WTC11 (cell line): ENCODE data around the gene BCS1L. TPM values are rescaled to one million over a fixed set of nuclear protein-coding genes. Genes with fewer than 3 reads are reported as not detected.
A peak's percentile ranks its signal among the peaks of the same experiment; 100 is the strongest.

Experiments used
- ATAC-seq: fragments of 200-7000 bp; cut with Tn5 transposase; 2 replicates; pipeline ENCODE4 v1.10.0; 2021; ENCODE audit warnings: mild to moderate bottlenecking, moderate library complexity
- CTCF ChIA-PET: fragments of 300-600 bp; sonication (Branson Sonifier 250); formaldehyde crosslinking; loops from one replicate; lab custom pipeline; 2021; ENCODE audit warnings: antibody characterized with exemption; lab: Charles Lee
- POLR2A ChIA-PET: fragments of 350-600 bp; sonication (Branson Sonifier 250); formaldehyde crosslinking; loops from one replicate; lab custom pipeline; 2021; ENCODE audit warnings: antibody characterized with exemption; lab: Charles Lee
- DNase-seq: peaks from one replicate; pipeline ENCODE4 v3.0.0; 2021; ENCODE audit warnings: low spot score
- H3K27ac Mint-ChIP-seq: 2 replicates; pipeline ENCODE4 v1.8.0; 2021; ENCODE audit warnings: mixed read lengths
- H3K27me3 Mint-ChIP-seq: 2 replicates; pipeline ENCODE4 v1.8.0; 2021; ENCODE audit warnings: low read depth, mild to moderate bottlenecking, moderate library complexity, mixed read lengths
- H3K36me3 Mint-ChIP-seq: 2 replicates; pipeline ENCODE4 v1.8.0; 2021; ENCODE audit warnings: mixed read lengths
- H3K4me1 Mint-ChIP-seq: 2 replicates; pipeline ENCODE4 v1.8.0; 2022; ENCODE audit warnings: mixed read lengths
- H3K4me3 Mint-ChIP-seq: 2 replicates; pipeline ENCODE4 v1.8.0; 2021; ENCODE audit warnings: mild to moderate bottlenecking, moderate library complexity, mixed read lengths
- H3K9me3 Mint-ChIP-seq: 2 replicates; pipeline ENCODE4 v1.8.0; 2021; ENCODE audit warnings: mixed read lengths
- CTCF ChIP-seq: fragments of 200-600 bp; IDR thresholded peaks from 2 replicates; pipeline ENCODE4 v1.8.0; 2022; ENCODE audit warnings: antibody characterized with exemption
- ETV6 ChIP-seq: sonication (generic); formaldehyde crosslinking; IDR thresholded peaks from 2 replicates; pipeline ENCODE4 v1.8.1; 2022; ENCODE audit warnings: mild to moderate bottlenecking, missing genetic modification reagents
- GTF2I ChIP-seq: fragments of 250-450 bp; sonication (Bioruptor Pico); conservative IDR thresholded peaks from 2 replicates; pipeline ENCODE4 v1.4.0; 2021; ENCODE audit warnings: mild to moderate bottlenecking
- HMGA2 ChIP-seq: fragments of 250-450 bp; sonication (Bioruptor Pico); IDR thresholded peaks from 2 replicates; pipeline ENCODE4 v1.4.0; 2021; ENCODE audit warnings: mild to moderate bottlenecking, moderate library complexity
- IRF2 ChIP-seq: sonication (generic); formaldehyde crosslinking; IDR thresholded peaks from 2 replicates; pipeline ENCODE4 v1.8.0; 2022; ENCODE audit warnings: low read depth, missing genetic modification reagents, borderline replicate concordance
- NR3C1 ChIP-seq: sonication (generic); formaldehyde crosslinking; conservative IDR thresholded peaks from 2 replicates; pipeline ENCODE4 v1.8.1; 2023; ENCODE audit warnings: low read depth, mild to moderate bottlenecking, missing genetic modification reagents
- PRDM15 ChIP-seq: sonication (generic); formaldehyde crosslinking; IDR thresholded peaks from 2 replicates; pipeline ENCODE4 v1.8.0; 2022; ENCODE audit warnings: missing genetic modification reagents
- RORB ChIP-seq: fragments of 250-450 bp; sonication (Bioruptor Pico); IDR thresholded peaks from 2 replicates; pipeline ENCODE4 v1.9.0; 2021; ENCODE audit warnings: mild to moderate bottlenecking
- TP53 ChIP-seq: sonication (generic); formaldehyde crosslinking; IDR thresholded peaks from 2 replicates; pipeline ENCODE4 v1.8.1; 2023; ENCODE audit warnings: mild to moderate bottlenecking, missing genetic modification reagents
- ZNF121 ChIP-seq: sonication (generic); formaldehyde crosslinking; IDR thresholded peaks from 2 replicates; pipeline ENCODE4 v1.8.0; 2023; ENCODE audit warnings: missing genetic modification reagents
- ZNF219 ChIP-seq: sonication (generic); formaldehyde crosslinking; IDR thresholded peaks from 2 replicates; pipeline ENCODE4 v1.8.0; 2023; ENCODE audit warnings: missing genetic modification reagents, mild to moderate bottlenecking, borderline replicate concordance
- ZNF232 ChIP-seq: sonication (generic); formaldehyde crosslinking; IDR thresholded peaks from 2 replicates; pipeline ENCODE4 v1.8.0; 2022; ENCODE audit warnings: mild to moderate bottlenecking, missing genetic modification reagents
- ZNF317 ChIP-seq: sonication (generic); formaldehyde crosslinking; IDR thresholded peaks from 2 replicates; pipeline ENCODE4 v1.8.1; 2023; ENCODE audit warnings: low read depth, mild to moderate bottlenecking, moderate library complexity, missing genetic modification reagents, borderline replicate concordance
- total RNA-seq: library from RNA; stranded (reverse); gene quantifications from 3 replicates; pipeline ENCODE4 v1.2.3, GENCODE V29; 2021

Gene BCS1L
- total RNA-seq, 1 experiment from 2014 or later: 32.7 TPM

- Mint-ChIP-seq H3K9me3 (no peaks in the 10 kb centered on the region), H3K4me3 (peak overlapping the region; percentile 93)
These were observed 719 bp upstream of the BCS1L start for GRCh38 chr2:218658671-218659257.

GRCh38 chr2:218659988-218660358, 490 bp downstream of the BCS1L start:
- ATAC-seq (no peak), DNase-seq (no peak)
- CTCF ChIA-PET: interaction anchor here (0.6 to 2.8 kb wide), 11 partner anchors 12 to 824 kb away, joined by 3 to 26 read pairs (median 7); partner anchors contain the start of genes PLCD4, RNF25, STK36 and TTLL4
- TF ChIP-seq CTCF: no peak
- TF ChIP-seq ZNF232 (CRISPR knock-in tag): 0 out of 2 replicates have a peak, but pooled peaks have one; percentile 7
- no peaks in the 10 kb centered on the region for H3K27me3 Mint-ChIP-seq
- peaks cover 44% of the 10 kb centered on the region for H3K36me3 Mint-ChIP-seq
- H3K27ac Mint-ChIP-seq: peak overlapping the region; percentile 71; the same call in 1 of the 2 replicates
- peaks cover 9% of the 10 kb centered on the region for H3K4me1 Mint-ChIP-seq
- POLR2A ChIA-PET: interaction anchor here (0.6 to 2.3 kb wide), 11 partner anchors 9 to 401 kb away, joined by 3 to 24 read pairs (median 5); partner anchors contain the start of genes RNF25 and STK36
- H3K4me3 Mint-ChIP-seq: peak overlapping the region; percentile 93
- no peaks in the 10 kb centered on the region for H3K9me3 Mint-ChIP-seq

More at GRCh38 chr2:218658671-218659257, 719 bp upstream of the BCS1L start:
- CTCF ChIA-PET: interaction anchor here (1.0 to 2.8 kb wide), 14 partner anchors 11 to 401 kb away, joined by 3 to 26 read pairs (median 6); partner anchors contain the start of genes PLCD4, RNF25, STK36 and TTLL4
- ATAC-seq (peak; percentile 66), DNase-seq (peak; percentile 71)
- POLR2A ChIA-PET: interaction anchor here (0.9 to 2.3 kb wide), 3 partner anchors 10 to 52 kb away, joined by 4 to 24 read pairs (median 7); partner anchors contain the start of genes RNF25 and STK36
- Mint-ChIP-seq H3K36me3 (peaks cover 40% of the 10 kb centered on the region), H3K27ac (peak overlapping the region; percentile 90), H3K27me3 (no peaks in the 10 kb centered on the region), H3K4me1 (peaks cover 9% of the 10 kb centered on the region)
- TF ChIP-seq GTF2I (CRISPR knock-in tag) (peak; percentile 34; the same call in 1 of the 2 replicates), IRF2 (no peak)

- DNase-seq (no peak), ATAC-seq (no peak)
- Mint-ChIP-seq H3K9me3 (no peaks in the 10 kb centered on the region), H3K4me3 (no peak overlapping the region), H3K36me3 (peaks cover 52% of the 10 kb centered on the region), H3K27me3 (no peaks in the 10 kb centered on the region), H3K27ac (no peak overlapping the region), H3K4me1 (peaks cover 9% of the 10 kb centered on the region)
- POLR2A ChIA-PET: no interaction called here
- TF ChIP-seq TP53 (no peak), ZNF317 (CRISPR knock-in tag) (no peak), ZNF219 (no peak), RORB (CRISPR knock-in tag) (no peak), NR3C1 (no peak), PRDM15 (CRISPR knock-in tag) (no peak), HMGA2 (CRISPR knock-in tag) (no peak)
- CTCF ChIA-PET: no interaction called here
These were observed 2.9 kb downstream of the BCS1L start for GRCh38 chr2:218662377-218662776.

- Mint-ChIP-seq H3K9me3 (no peaks in the 10 kb centered on the region), H3K4me1 (peaks cover 9% of the 10 kb centered on the region), H3K36me3 (peaks cover 54% of the 10 kb centered on the region), H3K27ac (no peak overlapping the region), H3K27me3 (no peaks in the 10 kb centered on the region), H3K4me3 (no peak overlapping the region)
- TF ChIP-seq ZNF121 (CRISPR knock-in tag) (no peak), CTCF (no peak), ETV6 (no peak)
- CTCF ChIA-PET: interaction anchor here (1.0 kb wide), 1 partner anchor 25 kb away, joined by 3 read pairs; no protein-coding TSS in a partner anchor
- POLR2A ChIA-PET: no interaction called here
- no peak for DNase-seq
- ATAC-seq: no peak
These were observed 3.3 kb downstream of the BCS1L start for GRCh38 chr2:218662827-218663226.
